SK-N-DZ (cell line): ENCODE results near the gene OR4C16. TPM values are rescaled to one million over a fixed set of nuclear protein-coding genes. Genes with fewer than 3 reads are reported as not detected.

Experiments
- DNase-seq: peaks from one replicate; pipeline ENCODE4 v3.0.0-alpha.2; 2015; ENCODE audit warnings: low spot score
- polyA plus RNA-seq, 2 experiments: library from polyadenylated mRNA; depleted of rRNA; stranded (reverse); fragments of >200 nt; gene quantifications; 2 replicates each; pipeline ENCODE4 v1.2.3, GENCODE V29; 2014

OR4C16 gene
- polyA plus RNA-seq (2014; cell fraction: cytosol; rRNA removed), result not detected in 2 replicates
- not detected in 2 replicates for polyA plus RNA-seq (2014; cell fraction: nucleus; rRNA removed)

- DNase-seq, result no peak
Measured at GRCh38 chr11:55571828-55572227, at the start of gene OR4C16. OR4C16 (plus strand) TSS chr11:55572128; CDS start chr11:55572128, 0 bp downstream.

DNA sequence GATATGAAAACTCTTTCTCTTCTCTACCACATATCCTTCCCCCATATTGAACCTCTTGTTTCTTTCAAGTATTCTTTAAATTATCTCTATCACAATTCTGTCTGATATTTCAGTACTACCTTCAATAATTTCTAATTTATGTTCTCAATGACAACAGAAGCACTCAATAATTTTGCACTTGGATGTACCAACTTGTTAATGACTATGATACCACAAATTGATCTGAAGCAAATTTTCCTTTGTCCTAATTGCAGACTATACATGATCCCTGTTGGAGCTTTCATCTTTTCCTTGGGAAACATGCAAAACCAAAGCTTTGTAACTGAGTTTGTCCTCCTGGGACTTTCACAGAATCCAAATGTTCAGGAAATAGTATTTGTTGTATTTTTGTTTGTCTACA, 17.8 kb upstream of the OR4C16 start, which contains the start of gene OR4C15:
OR4C15 (plus strand) TSS at position 301 of the 400 bp plus-strand sequence; CDS start at position 301, 0 bp downstream.
- DNase-seq, result no peak

DNA sequence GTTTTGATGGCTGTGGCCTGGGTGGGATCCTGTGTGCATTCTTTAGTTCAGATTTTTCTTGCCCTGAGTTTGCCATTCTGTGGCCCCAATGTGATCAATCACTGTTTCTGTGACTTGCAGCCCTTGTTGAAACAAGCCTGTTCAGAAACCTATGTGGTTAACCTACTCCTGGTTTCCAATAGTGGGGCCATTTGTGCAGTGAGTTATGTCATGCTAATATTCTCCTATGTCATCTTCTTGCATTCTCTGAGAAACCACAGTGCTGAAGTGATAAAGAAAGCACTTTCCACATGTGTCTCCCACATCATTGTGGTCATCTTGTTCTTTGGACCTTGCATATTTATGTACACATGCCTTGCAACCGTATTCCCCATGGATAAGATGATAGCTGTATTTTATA, 620 bp downstream of the OR4C16 start:
- DNase-seq, result no peak

GRCh38 chr11:55607545-55607944, 35.6 kb downstream of the OR4C16 start, which contains the start of gene OR4C11:
OR4C11 (minus strand) TSS chr11:55607645; CDS start chr11:55604373, 3,272 bp downstream.
- DNase-seq, result no peak
